Dermis microvascular lymphatic vessel endothelial cell (primary cell): ENCODE measurements around the gene BLACAT1. TPM values are rescaled to one million over a fixed set of nuclear protein-coding genes. Genes with fewer than 3 reads are reported as not detected.

Source experiments
- DNase-seq, 2 donors: peaks; one replicate each; pipeline versions ENCODE4 v3.0.0 to v3.0.0-alpha.2; 2010; ENCODE audit warnings: low read depth in 2 of 2
- total RNA-seq: library from RNA; depleted of rRNA; stranded (reverse); fragments of >200 nt; gene quantifications from 2 replicates; pipeline ENCODE4 v1.2.1, GENCODE V29; 2014

BLACAT1 gene
- total RNA-seq, 1 donor from 2014 or later = under 0.01 TPM

- no peak for DNase-seq
Observed at GRCh38 chr1:205456868-205457745, 1.3 kb upstream of the BLACAT1 start.

- no peak for DNase-seq
Observed at GRCh38 chr1:205456383-205456867, 580 bp upstream of the BLACAT1 start.

GRCh38 chr1:205454903-205455335 lies 926 bp downstream of the BLACAT1 start:
- DNase-seq = no peak

- DNase-seq = no peak
Observed at GRCh38 chr1:205453466-205453865, 2.4 kb downstream of the BLACAT1 start.

GRCh38 chr1:205452933-205453332 lies 2.9 kb downstream of the BLACAT1 start:
- DNase-seq = no peak

GRCh38 chr1:205452364-205452763 lies 3.5 kb downstream of the BLACAT1 start:
- DNase-seq = no peak

- no peak for DNase-seq
Observed at GRCh38 chr1:205451759-205452164, 4.1 kb downstream of the BLACAT1 start.

- no peak for DNase-seq
Observed at GRCh38 chr1:205451202-205451601, 4.6 kb downstream of the BLACAT1 start.

GRCh38 chr1:205450448-205450847 lies 5.4 kb downstream of the BLACAT1 start:
- DNase-seq = no peak

GRCh38 chr1:205449750-205450443 lies 5.9 kb downstream of the BLACAT1 start:
- no peak for DNase-seq

- DNase-seq = no peak
Observed at GRCh38 chr1:205449254-205449749, 6.5 kb downstream of the BLACAT1 start.

- DNase-seq = no peak
Observed at GRCh38 chr1:205448540-205449253, 7.1 kb downstream of the BLACAT1 start.

GRCh38 chr1:205447457-205448341 lies 8.1 kb downstream of the BLACAT1 start:
- no peak for DNase-seq

- peak; percentile 16 to 59 for DNase-seq
Observed at GRCh38 chr1:205446828-205447227, 9.0 kb downstream of the BLACAT1 start.

GRCh38 chr1:205445646-205445935 lies 10.3 kb downstream of the BLACAT1 start:
- no peak for DNase-seq

GRCh38 chr1:205444931-205445645 lies 10.8 kb downstream of the BLACAT1 start:
- no peak for DNase-seq

- DNase-seq = no peak
Observed at GRCh38 chr1:205444300-205444930, 11.4 kb downstream of the BLACAT1 start.

- no peak for DNase-seq
Observed at GRCh38 chr1:205443585-205444299, 12.1 kb downstream of the BLACAT1 start.
